Activated CD4-positive, alpha-beta T cell treated with anti-CD3 and anti-CD28 coated beads for 4 hours (primary cell): Measurements from ENCODE around the gene SNAPIN.
"Not testable (repeated sequence)": the region's sequence is repeated elsewhere in the genome, so short reads cannot be mapped to it uniquely, and the experiment has no call there.

ENCODE experiments used
- DNase-seq, 2 donors: peaks; one replicate each; pipeline ENCODE4 v3.0.0-alpha.2; 2020

The SNAPIN gene

DNA sequence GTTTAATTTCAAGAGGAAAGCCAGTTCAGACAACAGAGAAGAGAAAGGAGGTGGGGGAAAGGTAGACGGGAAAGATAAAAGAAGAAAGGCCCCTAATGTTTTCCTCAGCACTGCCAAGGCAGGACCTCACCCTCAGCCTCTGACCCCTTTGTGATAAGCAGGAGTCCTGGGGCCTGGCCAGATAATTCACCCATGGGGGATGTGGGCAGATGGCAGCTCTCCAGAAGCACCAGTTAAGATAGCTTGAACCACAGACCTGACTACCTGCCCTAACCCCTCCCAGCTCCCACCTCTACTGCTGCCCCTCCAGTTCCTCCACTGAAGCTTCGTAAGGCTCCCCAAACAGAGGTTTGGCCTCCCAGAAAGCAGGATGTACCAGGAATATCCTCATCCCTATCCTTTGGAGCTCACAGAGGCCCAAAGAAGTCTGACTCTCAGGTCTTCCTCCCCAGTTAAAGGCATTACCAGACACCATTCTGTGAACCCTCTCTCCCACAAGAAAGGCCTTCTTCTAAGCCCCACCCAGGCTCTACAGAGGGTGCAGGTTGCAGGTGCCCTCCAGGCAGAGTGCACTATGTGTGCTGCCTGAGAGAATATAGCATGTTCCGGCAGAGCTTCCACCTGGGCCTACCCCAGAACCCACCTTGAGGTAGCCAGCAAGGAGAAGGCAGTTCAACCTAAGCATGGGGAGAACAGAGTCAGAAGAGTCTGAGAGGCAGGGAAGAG, 9.2 kb upstream of the SNAPIN start:
- DNase-seq: no peak

GRCh38 chr1:153649863-153650235, 8.7 kb upstream of the SNAPIN start:
- no peak for DNase-seq

GRCh38 chr1:153651771-153652170, 6.7 kb upstream of the SNAPIN start:
- DNase-seq: no peak

DNA sequence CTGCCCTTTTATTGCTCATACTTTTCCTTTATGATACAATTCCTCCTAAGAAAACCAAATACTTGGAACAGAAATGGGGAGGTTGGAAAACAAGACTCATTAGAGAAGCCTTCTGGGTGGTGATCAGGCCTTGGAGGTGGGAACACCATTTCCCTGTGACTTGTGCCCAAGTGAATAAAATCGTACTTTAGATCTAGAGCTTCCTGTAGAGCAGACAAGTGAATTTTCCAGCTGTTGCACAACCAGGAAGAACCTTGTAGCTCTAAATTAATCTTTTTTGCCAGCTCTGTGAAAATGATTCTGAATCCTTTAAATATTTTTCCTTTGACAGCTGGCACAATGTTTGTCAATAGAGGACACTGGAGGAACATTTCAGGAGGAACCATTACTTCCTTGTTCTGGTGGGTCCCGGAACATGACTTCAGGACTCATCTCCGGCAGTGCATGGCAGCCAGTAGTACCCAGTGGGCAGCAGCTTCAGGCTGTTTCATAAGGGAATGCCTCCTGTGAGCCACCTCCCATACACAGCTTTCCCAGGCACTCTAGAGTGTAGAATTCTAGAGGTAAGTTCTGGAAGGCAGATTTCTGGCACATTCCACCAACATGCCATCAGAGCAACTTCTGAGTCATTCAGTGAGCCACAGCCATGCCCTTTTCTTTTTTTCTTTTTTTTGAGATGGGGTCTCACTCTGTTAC, 5.5 kb upstream of the SNAPIN start:
- DNase-seq: no peak

DNA sequence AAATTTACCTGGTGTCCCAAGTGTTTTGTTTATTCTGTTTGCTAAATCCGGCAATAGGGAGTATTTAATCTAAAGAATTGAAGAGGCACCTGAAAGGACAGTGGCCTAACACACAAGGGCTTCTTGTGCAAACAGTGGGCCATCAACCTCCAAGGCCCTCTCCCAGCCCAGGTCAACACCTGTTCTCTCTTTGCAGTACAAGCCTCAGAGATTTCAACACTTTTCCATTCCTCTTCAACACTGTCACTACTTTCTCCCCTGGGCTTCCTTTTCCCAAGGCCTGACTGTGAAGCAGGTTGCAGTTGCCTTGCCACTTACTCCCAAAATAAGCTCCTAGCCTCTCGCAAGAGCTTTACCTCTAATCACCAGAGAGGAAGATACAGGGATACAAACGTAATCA, 3.2 kb upstream of the SNAPIN start:
- no peak for DNase-seq

- no peak for DNase-seq
These were observed 652 bp downstream of the SNAPIN start for GRCh38 chr1:153659175-153659534.

GRCh38 chr1:153659656-153660055, 1.2 kb downstream of the SNAPIN start:
- no peak for DNase-seq

DNA sequence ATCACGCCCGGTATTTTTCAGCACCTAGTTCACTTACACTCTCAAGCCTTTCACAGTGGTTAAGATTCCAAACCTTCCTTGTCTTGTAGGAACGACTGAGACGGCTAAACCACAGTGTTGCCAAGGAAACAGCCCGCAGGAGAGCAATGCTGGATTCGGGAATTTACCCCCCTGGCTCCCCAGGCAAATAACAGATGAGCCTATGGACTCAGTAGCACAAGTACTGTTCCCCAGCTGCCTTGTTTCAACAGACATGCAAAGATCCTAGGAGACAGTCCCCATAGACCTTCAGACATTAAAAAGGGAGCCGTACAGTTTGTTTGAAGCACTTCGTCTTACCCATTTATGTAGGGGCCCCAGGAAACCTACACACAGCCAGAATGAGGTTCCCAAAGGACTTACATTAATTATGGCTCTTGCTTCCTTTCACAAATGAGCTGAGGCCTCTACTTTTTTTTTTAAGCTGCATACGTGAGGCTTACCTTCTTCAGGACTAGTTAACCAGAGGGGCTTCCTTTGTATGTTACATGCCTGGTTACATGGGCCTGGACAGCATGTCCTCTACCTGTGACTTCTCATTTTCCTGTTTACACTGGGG, 2.7 kb downstream of the SNAPIN start:
- no peak for DNase-seq

GRCh38 chr1:153662269-153662668, 3.8 kb downstream of the SNAPIN start:
- no peak for DNase-seq

GRCh38 chr1:153663211-153663610, 4.7 kb downstream of the SNAPIN start:
- no peak for DNase-seq

GRCh38 chr1:153667439-153667838, 8.9 kb downstream of the SNAPIN start:
- DNase-seq: no peak

DNA sequence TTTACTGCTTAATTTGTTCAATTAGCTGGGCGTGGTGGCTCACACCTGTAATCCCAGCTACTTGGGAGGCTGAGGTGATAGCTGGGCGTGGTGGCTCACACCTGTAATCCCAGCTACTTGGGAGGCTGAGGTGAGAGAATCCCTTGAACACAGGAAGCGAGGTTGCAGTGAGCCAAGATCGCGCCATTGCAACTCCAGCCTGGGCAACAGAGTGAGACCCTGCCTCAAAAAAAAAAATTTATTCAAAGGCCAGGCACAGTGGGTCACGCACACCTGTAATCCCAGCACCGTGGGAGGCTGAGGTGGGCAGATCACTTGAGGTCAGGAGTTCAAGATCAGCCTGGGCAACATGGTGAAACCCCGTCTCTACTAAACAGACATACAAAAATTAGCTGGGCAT, 10.2 kb downstream of the SNAPIN start:
- not testable (repeated sequence) for DNase-seq

DNA sequence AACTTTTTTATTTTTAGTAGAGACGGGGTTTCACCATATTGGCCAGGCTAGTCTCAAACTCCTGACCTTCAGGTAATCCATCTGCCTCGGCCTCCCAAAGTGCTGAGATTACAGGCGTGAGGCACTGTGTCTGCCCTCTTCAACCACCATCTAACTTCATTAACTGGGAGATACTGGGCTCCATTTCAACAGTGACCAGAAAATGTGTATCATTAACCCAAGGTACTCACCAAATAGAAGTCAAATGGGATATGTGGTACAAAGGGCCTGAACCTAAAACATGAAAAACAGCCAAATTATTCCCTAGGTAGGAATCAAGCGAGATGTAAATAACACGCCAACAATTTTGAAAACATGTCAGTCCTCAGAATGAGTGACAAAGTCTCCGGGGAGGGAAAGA, 11.1 kb downstream of the SNAPIN start:
- DNase-seq: no peak

DNA sequence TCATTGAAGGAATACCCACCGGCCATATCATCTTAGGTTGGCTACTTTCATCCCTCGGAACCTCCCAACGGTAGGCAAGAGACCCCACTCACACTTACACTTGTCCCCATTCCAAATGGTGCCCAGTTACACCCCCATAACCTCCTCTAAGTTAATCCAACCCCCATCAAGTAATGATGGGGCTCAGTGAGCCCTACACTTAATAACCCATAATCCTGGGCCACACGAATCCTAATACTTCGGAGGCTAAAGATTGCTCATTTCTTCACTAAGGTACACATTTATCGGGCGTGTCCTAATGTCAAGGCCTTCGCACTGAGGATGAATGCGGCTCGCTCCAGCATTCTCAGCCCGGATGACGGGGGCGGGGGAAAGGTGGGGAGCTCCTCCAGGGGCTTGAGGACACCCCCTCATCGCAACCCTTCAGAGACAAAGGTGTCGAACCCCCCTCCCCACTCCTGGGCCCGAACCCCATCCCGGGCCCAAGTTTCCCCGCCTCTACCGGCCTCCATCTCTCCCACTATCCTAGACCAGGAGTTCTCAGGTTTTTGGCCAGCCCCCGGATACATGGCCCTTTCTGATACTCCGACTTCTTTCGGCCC, 11.9 kb downstream of the SNAPIN start:
- DNase-seq: peak; percentile 35 to 42

DNA sequence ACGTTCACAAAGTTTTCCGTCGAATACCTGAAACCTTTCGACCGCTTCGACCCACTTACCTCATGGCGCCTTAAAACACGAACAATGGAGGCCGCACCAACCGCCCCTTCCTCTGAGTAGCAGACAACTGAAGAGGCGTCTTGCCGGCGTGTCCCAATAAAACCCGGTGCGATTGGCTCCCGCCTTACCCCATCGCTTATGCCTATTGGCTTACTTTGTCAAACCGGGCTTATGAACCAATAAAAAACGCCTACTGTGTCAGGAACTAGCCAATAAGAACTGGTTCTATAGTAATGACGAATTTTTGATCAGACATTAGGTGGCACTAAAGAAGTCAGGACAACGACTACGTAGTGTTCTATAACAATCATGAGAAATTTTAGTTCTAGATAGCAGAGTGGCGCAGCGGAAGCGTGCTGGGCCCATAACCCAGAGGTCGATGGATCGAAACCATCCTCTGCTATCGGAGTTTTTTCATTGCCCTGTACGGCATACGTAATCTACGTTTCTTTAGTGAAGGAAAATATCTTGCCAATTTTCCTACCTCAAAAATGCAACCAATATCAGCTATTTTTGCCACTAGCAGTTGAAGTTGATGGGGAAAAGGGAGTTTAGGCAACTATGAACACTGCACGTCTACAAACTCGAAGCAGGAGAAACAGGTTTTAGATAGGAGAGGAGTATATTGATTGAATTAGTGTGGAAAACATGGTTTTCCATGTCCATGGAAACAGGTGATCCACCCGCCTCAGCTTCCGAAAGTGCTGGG, 12.5 kb downstream of the SNAPIN start, which contains the start of gene ILF2:
Gene ILF2 (minus strand): TSS at position 135 of the 769 bp plus-strand sequence. CDS start 71 bp downstream, at position 64.
- peak; percentile 95 for DNase-seq

- peak; percentile 32 to 38 for DNase-seq
These were observed 13.3 kb downstream of the SNAPIN start for GRCh38 chr1:153671628-153672353.

DNA sequence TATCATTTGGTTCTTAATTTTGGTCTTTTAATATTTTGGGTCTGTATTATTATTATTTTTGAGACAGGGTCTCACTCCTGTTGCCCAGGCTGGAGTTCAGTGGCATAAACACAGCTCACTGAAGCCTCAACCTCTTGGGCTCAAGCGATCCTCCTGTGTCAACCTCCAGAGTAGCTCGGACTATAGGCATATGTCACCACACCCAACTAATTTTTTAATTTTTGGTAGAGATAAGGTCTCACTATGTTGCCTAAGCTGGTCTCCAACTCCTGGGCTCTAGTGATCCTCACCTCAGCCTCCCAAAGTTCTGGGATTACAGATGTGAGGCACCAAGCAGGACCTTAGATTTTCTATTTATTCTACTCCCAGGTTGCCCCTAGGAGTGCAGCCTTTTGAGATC, 15.0 kb downstream of the SNAPIN start:
- no peak for DNase-seq

DNA sequence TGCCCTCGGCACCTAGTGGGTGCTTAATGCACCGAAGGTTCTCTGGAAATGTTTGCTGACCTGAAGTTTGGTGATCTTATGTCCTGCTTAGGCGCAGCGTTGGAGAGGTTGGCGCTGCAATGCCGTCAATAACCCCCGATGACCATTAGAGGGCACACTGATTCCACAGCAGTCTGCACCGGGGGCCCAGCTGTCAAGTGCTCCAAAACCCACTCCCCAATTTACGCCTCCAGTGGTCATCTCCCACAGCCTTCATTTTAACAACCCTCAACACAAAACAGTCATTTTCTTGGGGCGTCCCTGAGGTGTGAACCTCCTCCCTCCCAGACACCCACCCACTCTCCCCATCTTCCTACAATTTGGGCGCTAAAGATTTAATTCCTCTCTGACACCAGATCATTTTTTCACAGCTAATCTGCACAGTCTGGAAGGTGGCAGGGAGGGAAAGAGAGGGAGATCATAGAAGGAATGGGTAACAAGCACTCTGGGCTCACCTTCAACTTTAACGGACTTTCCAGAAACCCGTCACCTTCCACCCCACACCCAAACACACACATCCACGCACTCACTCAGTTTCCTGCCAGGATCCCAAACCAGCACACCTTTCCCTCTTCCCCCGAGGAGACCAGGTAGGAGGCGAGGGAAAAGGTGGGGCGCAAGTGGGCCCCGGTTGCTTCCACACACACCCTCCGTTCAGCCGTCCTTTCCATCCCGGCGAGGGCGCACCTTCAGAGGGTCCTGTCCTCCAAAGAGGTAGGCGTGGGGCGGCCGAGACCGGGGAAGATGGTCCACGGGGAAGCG, 19.4 kb downstream of the SNAPIN start:
- peak; percentile 39 to 50 for DNase-seq

DNA sequence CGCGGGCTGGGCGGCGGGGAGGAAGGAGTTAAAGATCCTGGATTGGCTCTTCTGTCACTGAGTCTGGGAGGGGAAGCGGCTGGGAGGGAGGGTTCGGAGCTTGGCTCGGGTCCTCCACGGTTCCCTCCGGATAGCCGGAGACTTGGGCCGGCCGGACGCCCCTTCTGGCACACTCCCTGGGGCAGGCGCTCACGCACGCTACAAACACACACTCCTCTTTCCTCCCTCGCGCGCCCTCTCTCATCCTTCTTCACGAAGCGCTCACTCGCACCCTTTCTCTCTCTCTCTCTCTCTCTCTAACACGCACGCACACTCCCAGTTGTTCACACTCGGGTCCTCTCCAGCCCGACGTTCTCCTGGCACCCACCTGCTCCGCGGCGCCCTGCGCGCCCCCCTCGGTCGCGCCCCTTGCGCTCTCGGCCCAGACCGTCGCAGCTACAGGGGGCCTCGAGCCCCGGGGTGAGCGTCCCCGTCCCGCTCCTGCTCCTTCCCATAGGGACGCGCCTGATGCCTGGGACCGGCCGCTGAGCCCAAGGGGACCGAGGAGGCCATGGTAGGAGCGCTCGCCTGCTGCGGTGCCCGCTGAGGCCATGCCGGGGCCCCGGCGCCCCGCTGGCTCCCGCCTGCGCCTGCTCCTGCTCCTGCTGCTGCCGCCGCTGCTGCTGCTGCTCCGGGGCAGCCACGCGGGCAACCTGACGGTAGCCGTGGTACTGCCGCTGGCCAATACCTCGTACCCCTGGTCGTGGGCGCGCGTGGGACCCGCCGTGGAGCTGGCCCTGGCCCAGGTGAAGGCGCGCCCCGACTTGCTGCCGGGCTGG, 20.2 kb downstream of the SNAPIN start, which contains the start of gene NPR1:
Gene NPR1 (plus strand): TSS at position 170 of the 818 bp plus-strand sequence. CDS start 421 bp downstream, at position 591.
- peak; percentile 18 to 29 for DNase-seq
